Right atrium auricular region (tissue), 2 donors: ENCODE measurements around the gene LAMA5. TPM values are rescaled to one million over a fixed set of nuclear protein-coding genes. Genes with fewer than 3 reads are reported as not detected.

Source experiments
- DNase-seq: peaks from one replicate; pipeline ENCODE4 v3.0.0-alpha.2; 2019; ENCODE audit warnings: low spot score
- H3K27ac ChIP-seq, 2 donors: fragments of 200-600 bp; sonication (generic); 1 replicate in 1 of 2; 2 replicates in 1 of 2; pipeline ENCODE4 v1.5.1; 2016 to 2019
- H3K27me3 ChIP-seq, 2 donors: fragments of 200-600 bp; sonication (generic); one replicate each; pipeline versions ENCODE4 v1.5.1 to v1.6.0; 2017 to 2019
- H3K36me3 ChIP-seq: fragments of 200-600 bp; sonication (generic); one replicate; pipeline ENCODE4 v1.5.1; 2016
- H3K4me1 ChIP-seq, 2 donors: fragments of 200-600 bp; sonication (generic); one replicate each; pipeline versions ENCODE4 v1.5.1 to v1.6.0; 2017 to 2019
- H3K4me3 ChIP-seq, 2 donors: fragments of 200-600 bp; sonication (generic); 1 replicate in 1 of 2; 2 replicates in 1 of 2; pipeline ENCODE4 v1.5.1; 2017 to 2019; ENCODE audit warnings: mild to moderate bottlenecking in 1 of 2, moderate library complexity in 1 of 2
- H3K9me3 ChIP-seq, 2 donors: fragments of 200-600 bp; sonication (generic); one replicate each; pipeline ENCODE4 v1.5.1; 2019
- total RNA-seq, 2 donors: library from RNA; depleted of rRNA; stranded (reverse); fragments of >200 nt; gene quantifications; one replicate each; pipeline ENCODE4 v1.1.0, GENCODE V29; 2016
- TF ChIP-seq, protein P1 (sequence below), 2 donors: fragments of 200-600 bp; sonication (generic); IDR thresholded peaks; one replicate each; pipeline ENCODE4 v1.5.1; 2019; ENCODE audit warnings: antibody characterized with exemption in 2 of 2

The LAMA5 gene
- total RNA-seq, 2 donors from 2014 or later = 61.1 to 69.4 TPM

DNA sequence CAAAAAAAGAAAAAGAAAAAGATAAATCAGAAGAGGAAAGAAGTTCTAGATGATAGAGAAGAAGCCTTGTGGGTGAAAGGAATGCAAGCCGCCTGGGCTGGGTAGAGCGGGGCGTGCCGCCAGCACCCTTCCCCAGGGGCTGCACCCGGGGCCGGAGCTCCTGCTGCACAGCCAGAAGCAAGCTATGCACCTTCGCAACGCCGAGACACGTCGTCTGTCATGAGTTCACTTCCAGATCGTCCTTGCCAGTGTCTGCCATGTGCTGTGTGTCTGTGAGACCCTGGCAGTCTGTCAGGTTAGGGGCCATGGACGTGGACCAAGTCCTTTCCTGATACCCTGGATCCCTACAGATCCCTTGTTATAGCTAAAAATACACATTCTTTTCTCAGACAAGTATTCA lies 89.9 kb downstream of the LAMA5 start:
- TF ChIP-seq, protein P1, sequence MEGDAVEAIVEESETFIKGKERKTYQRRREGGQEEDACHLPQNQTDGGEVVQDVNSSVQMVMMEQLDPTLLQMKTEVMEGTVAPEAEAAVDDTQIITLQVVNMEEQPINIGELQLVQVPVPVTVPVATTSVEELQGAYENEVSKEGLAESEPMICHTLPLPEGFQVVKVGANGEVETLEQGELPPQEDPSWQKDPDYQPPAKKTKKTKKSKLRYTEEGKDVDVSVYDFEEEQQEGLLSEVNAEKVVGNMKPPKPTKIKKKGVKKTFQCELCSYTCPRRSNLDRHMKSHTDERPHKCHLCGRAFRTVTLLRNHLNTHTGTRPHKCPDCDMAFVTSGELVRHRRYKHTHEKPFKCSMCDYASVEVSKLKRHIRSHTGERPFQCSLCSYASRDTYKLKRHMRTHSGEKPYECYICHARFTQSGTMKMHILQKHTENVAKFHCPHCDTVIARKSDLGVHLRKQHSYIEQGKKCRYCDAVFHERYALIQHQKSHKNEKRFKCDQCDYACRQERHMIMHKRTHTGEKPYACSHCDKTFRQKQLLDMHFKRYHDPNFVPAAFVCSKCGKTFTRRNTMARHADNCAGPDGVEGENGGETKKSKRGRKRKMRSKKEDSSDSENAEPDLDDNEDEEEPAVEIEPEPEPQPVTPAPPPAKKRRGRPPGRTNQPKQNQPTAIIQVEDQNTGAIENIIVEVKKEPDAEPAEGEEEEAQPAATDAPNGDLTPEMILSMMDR (IDR thresholded peaks at IDR 0.05) = no peak
- Histone ChIP-seq H3K9me3 (no peaks in the 10 kb centered on the region), H3K27ac (peak overlapping the region; percentile 19 to 66), H3K36me3 (peaks cover 59% of the 10 kb centered on the region), H3K4me1 (peaks cover 0 to 20% of the 10 kb centered on the region in 2 donors), H3K27me3 (no peaks in the 10 kb centered on the region), H3K4me3 (no peak overlapping the region)
- DNase-seq = no peak

DNA sequence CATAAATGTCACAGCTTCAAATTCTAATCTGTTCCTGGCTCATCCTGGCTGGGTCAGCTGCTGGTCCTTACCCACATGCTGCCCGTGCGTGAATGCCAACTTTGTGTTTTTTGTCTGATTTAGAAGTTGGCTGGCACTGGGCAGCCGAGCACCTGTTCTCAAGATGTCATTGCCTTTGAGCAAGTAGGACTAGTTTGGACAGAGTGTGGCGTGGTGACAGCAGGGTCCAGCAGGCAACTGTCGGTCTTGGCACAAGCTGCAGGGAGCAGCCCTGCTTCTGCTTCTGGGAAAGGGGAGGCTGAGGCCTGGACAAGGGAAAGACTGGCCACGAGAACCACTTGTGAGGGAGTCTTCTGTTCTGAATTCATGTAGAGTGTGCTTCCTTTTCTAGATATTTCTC lies 90.7 kb downstream of the LAMA5 start:
- H3K4me1 ChIP-seq = peaks cover 0 to 19% of the 10 kb centered on the region in 2 donors
- peaks cover 55% of the 10 kb centered on the region for H3K36me3 ChIP-seq
- peak overlapping the region; percentile 45 to 66 for H3K27ac ChIP-seq
- H3K27me3 ChIP-seq = no peaks in the 10 kb centered on the region
- H3K9me3 ChIP-seq = no peaks in the 10 kb centered on the region
- TF ChIP-seq, protein P1 (IDR thresholded peaks at IDR 0.05) = no peak
- no peak overlapping the region for H3K4me3 ChIP-seq
- no peak for DNase-seq

DNA sequence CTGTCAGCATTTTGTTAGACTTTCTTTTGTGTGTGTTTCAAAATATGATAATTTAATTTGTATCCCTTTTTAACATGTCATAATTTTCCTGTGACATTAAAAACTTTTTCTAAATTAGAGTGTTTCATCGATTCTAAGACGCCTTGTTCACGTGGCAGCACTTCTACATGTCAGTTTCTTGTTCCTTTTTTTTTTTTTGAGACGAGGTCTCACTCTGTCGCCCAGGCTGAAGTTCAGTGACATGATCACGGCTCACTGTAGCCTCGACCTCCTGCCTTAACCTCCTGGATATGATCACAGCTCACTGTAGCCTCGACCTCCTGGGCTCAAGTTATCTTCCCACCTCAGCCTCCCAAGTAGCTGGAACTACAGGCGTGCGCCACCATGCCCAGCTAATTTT lies 91.9 kb downstream of the LAMA5 start:
- Histone ChIP-seq H3K27me3 (no peaks in the 10 kb centered on the region), H3K27ac (no peak overlapping the region), H3K9me3 (no peaks in the 10 kb centered on the region), H3K4me1 (peaks cover 0 to 19% of the 10 kb centered on the region in 2 donors), H3K36me3 (peaks cover 43% of the 10 kb centered on the region), H3K4me3 (no peak overlapping the region)
- TF ChIP-seq, protein P1 (IDR thresholded peaks at IDR 0.05) = no peak
- no peak for DNase-seq

DNA sequence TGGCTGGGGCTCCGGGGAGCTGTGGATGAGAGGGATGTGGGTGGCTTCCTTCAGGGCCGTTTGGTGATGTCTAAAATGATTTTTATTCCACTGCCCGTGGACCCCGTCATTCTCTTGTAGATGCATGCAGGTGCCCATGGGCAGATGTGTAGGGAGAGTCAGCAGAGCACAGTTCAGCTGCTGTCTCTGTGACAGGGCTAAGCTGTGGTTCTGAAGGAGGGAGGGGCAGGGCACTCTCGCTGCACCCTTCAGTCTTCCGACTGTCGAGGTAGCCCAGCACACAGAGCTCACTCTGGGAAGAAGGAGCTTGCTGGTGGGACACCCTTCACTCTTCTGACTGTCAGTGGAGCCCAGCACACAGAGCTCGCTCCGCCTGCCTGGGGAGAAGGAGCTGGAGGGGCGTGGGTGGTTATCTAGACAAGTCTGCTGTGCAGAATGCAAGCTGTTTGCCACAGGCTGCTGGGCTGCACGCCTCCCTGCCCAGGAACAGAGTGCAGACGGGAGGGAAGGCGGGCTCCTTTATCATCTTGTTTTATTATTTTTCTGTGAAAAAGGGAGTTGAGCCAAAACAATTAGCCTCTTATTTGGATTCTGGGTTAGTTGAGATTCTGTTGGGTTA lies 92.7 kb downstream of the LAMA5 start:
- peaks cover 0 to 19% of the 10 kb centered on the region in 2 donors for H3K4me1 ChIP-seq
- H3K36me3 ChIP-seq = peaks cover 37% of the 10 kb centered on the region
- TF ChIP-seq, protein P1 (IDR thresholded peaks at IDR 0.05) = no peak
- H3K9me3 ChIP-seq = no peaks in the 10 kb centered on the region
- no peak overlapping the region for H3K4me3 ChIP-seq
- no peak overlapping the region for H3K27ac ChIP-seq
- no peaks in the 10 kb centered on the region for H3K27me3 ChIP-seq
- no peak for DNase-seq

DNA sequence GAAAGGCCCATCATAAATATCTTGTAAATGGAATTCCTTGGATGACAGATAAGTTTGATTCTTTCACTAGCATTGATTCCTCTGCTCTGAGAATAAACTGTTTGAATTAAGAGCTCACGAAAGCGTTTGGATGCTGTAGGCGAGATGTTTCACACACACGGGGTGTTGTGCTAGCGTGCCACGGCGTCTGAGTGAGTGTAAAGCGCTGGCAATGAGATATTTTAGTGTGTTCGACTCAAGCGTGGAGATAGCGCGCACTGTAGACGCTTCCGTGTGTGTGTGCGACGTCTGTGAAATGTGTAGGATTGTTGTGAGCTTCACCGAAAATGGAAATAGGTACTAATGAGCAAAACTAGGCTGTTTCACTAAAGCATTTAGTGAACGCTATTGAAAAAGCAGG lies 93.7 kb downstream of the LAMA5 start:
- DNase-seq = no peak
- H3K27ac ChIP-seq = no peak overlapping the region
- no peaks in the 10 kb centered on the region for H3K9me3 ChIP-seq
- H3K4me3 ChIP-seq = no peak overlapping the region
- no peaks in the 10 kb centered on the region for H3K27me3 ChIP-seq
- H3K36me3 ChIP-seq = peaks cover 37% of the 10 kb centered on the region
- TF ChIP-seq, protein P1 (IDR thresholded peaks at IDR 0.05) = no peak
- H3K4me1 ChIP-seq = peaks cover 0 to 19% of the 10 kb centered on the region in 2 donors

DNA sequence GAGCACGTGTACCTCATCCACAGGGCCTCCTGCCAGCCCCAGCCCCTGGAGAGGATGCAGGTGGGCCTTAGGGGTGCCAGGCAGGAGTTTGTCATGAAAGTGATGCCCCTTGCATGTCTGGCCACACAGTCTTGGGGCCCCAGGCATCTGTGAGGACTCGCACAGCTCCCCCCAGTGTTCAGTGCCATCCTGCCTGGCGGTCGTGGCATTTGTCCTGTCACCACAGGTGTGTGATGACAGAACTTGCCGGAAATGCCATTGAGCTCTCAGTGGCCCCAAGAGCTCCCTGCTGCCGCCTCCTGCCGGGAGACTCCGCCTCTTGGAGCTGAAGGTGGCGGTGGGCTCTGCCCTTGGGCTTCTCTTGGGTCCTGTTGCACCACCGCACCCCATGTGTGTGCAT lies 94.9 kb downstream of the LAMA5 start:
- H3K4me3 ChIP-seq = no peak overlapping the region
- H3K36me3 ChIP-seq = peaks cover 37% of the 10 kb centered on the region
- H3K9me3 ChIP-seq = no peaks in the 10 kb centered on the region
- H3K4me1 ChIP-seq = peaks cover 0 to 16% of the 10 kb centered on the region in 2 donors
- no peaks in the 10 kb centered on the region for H3K27me3 ChIP-seq
- H3K27ac ChIP-seq = no peak overlapping the region
- no peak for DNase-seq
- TF ChIP-seq, protein P1 (IDR thresholded peaks at IDR 0.05) = no peak
